K562 (cell line): Measurements from ENCODE around the gene RYR1.

Experiments
- FOSL1 ChIP-seq: fragments of 200-800 bp; sonication (Bioruptor generic); conservative IDR thresholded peaks from 2 replicates; pipeline ENCODE4 v1.6.1; 2016; ENCODE audit warnings: missing genetic modification characterization, missing compliant biosample characterization
- SMAD1 ChIP-seq: fragments of 150-350 bp; IDR thresholded peaks from 2 replicates; pipeline ENCODE4 v1.6.1; 2014; ENCODE audit warnings: low read length, low read depth; ENCODE audit not compliant: partially characterized antibody
- TRIM24 ChIP-seq, 2 experiments: fragments of 450-650 bp; IDR thresholded peaks; 2 replicates each; pipeline ENCODE4 v1.6.1; 2016

- TF ChIP-seq TRIM24 (IDR thresholded peaks at IDR 0.05): no peak
- TF ChIP-seq FOSL1: no peak
- no peak for TF ChIP-seq SMAD1
Measured at GRCh38 chr19:38399537-38399936, 34.0 kb upstream of the RYR1 start.
